Neural progenitor cell (in vitro differentiated cells): Measurements from ENCODE around the gene INS. TPM values are rescaled to one million over a fixed set of nuclear protein-coding genes. Genes with fewer than 3 reads are reported as not detected.
A peak's percentile ranks its signal among the peaks of the same experiment; 100 is the strongest.

ENCODE experiments used
- DNase-seq: peaks from one replicate; pipeline ENCODE4 v3.0.0-alpha.2; 2016; ENCODE audit warnings: low spot score
- H2AFZ ChIP-seq: fragments of 200-600 bp; sonication (generic); replicated peaks from 2 replicates; pipeline ENCODE4 v1.6.1; 2016; ENCODE audit warnings: antibody characterized with exemption
- H3F3A ChIP-seq: fragments of 200-600 bp; sonication (generic); 2 replicates; pipeline ENCODE4 v1.6.1; 2016; ENCODE audit warnings: antibody characterized with exemption, low read depth
- H3K27ac ChIP-seq: fragments of 200-600 bp; sonication (generic); 2 replicates; pipeline ENCODE4 v1.5.1; 2016; ENCODE audit warnings: mild to moderate bottlenecking
- H3K27me3 ChIP-seq: fragments of 200-600 bp; sonication (generic); 2 replicates; pipeline ENCODE4 v1.6.1; 2016; ENCODE audit warnings: mild to moderate bottlenecking, moderate library complexity
- H3K36me3 ChIP-seq: fragments of 200-600 bp; sonication (generic); 2 replicates; pipeline ENCODE4 v1.5.1; 2016
- H3K4me1 ChIP-seq: fragments of 200-600 bp; sonication (generic); 2 replicates; pipeline ENCODE4 v1.6.1; 2016; ENCODE audit warnings: mixed run types
- H3K4me2 ChIP-seq: fragments of 200-600 bp; sonication (generic); 2 replicates; pipeline ENCODE4 v1.6.1; 2016
- H3K4me3 ChIP-seq: fragments of 200-600 bp; sonication (generic); 2 replicates; pipeline ENCODE4 v1.5.1; 2016
- H3K79me2 ChIP-seq: fragments of 200-600 bp; sonication (generic); 2 replicates; pipeline ENCODE4 v1.6.1; 2016; ENCODE audit warnings: low read depth
- H3K9ac ChIP-seq: fragments of 200-600 bp; sonication (generic); 2 replicates; pipeline ENCODE4 v1.6.1; 2016
- H3K9me3 ChIP-seq: fragments of 200-600 bp; sonication (generic); 2 replicates; pipeline ENCODE4 v1.5.1; 2016; ENCODE audit warnings: low read depth
- H4K20me1 ChIP-seq: fragments of 200-600 bp; sonication (generic); 2 replicates; pipeline ENCODE4 v1.6.1; 2016; ENCODE audit warnings: low read depth
- H3K27ac Mint-ChIP-seq: 3 replicates; pipeline ENCODE4 v1.8.0; 2021; ENCODE audit warnings: mixed read lengths
- H3K27me3 Mint-ChIP-seq: 2 replicates; pipeline ENCODE4 v1.8.0; 2022; ENCODE audit warnings: low read depth, mild to moderate bottlenecking, inconsistent platforms, moderate library complexity, mixed read lengths; ENCODE audit not compliant: insufficient read depth
- H3K36me3 Mint-ChIP-seq: 3 replicates; pipeline ENCODE4 v1.8.0; 2021; ENCODE audit warnings: mixed read lengths
- H3K4me1 Mint-ChIP-seq: 3 replicates; pipeline ENCODE4 v1.8.0; 2021; ENCODE audit warnings: mixed read lengths
- H3K4me3 Mint-ChIP-seq: 3 replicates; pipeline ENCODE4 v1.8.0; 2021; ENCODE audit warnings: mild to moderate bottlenecking, moderate library complexity, mixed read lengths
- H3K9me3 Mint-ChIP-seq: 3 replicates; pipeline ENCODE4 v1.8.0; 2020; ENCODE audit warnings: mixed read lengths
- EZH2 ChIP-seq: fragments of 200-600 bp; sonication (generic); IDR thresholded peaks from 2 replicates; pipeline ENCODE4 v1.6.1; 2017; ENCODE audit warnings: antibody characterized with exemption, mild to moderate bottlenecking, moderate library complexity
- EZH2phosphoT487 ChIP-seq: fragments of 200-600 bp; sonication (generic); IDR thresholded peaks from 2 replicates; pipeline ENCODE4 v1.6.1; 2017; ENCODE audit warnings: antibody characterized with exemption
- total RNA-seq: library from RNA; depleted of rRNA; stranded (reverse); fragments of >200 nt; gene quantifications from 2 replicates; pipeline ENCODE4 v1.2.3, GENCODE V29; 2015; ENCODE audit warnings: low replicate concordance
- TF ChIP-seq, protein P1 (sequence below): fragments of 200-600 bp; sonication (generic); IDR thresholded peaks from 2 replicates; pipeline ENCODE4 v1.5.1; 2017; ENCODE audit warnings: antibody characterized with exemption, mild to moderate bottlenecking

INS gene
- total RNA-seq, 1 donor from 2014 or later: not detected

DNA sequence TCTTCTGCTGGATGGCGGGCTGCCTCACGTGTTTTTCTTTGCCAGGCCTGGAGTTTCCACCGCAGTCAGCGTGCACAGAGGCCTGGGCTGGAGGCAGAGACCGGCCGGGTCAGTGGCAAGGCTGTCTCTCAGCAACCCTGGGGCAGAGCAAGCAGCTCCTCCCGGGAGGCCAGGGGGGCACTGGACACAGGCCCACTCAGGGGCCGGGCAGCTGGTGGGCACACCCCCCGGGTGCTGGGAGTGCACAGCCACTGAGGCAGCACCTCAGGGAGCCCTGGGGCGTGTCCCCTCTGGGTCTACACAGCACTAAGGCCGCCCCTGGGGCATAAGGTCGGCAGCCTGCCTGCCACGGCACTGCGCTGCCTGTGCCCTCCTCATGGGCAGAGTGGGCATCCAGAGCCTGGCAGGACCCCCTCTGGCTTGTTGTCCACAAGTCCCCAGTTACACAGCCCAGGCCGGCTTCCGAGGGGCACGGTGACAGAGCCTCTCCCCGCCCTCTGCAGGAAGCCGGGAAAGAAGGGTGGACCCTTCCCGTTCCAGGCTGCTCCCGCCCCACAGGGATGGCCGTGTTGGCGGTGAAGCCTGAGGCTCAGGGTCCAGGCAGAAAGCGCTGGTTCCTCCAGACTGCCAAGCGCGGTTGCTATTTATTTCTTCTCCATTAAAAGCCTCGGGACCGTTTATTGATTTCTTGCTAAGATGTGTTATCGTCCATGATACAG lies 29.1 kb upstream of the INS start:
- Histone ChIP-seq H3K9me3 (no peaks in the 10 kb centered on the region), H3F3A (peaks cover 41% of the 10 kb centered on the region), H3K79me2 (no peaks in the 10 kb centered on the region), H3K27ac (peak overlapping the region; percentile 90), H2AFZ (no peak overlapping the region), H3K36me3 (no peaks in the 10 kb centered on the region), H3K27me3 (peaks cover 3% of the 10 kb centered on the region), H3K4me2 (peak overlapping the region; percentile 67), H3K4me3 (no peak overlapping the region), H3K9ac (no peak overlapping the region), H3K4me1 (peaks cover 35% of the 10 kb centered on the region), H4K20me1 (no peaks in the 10 kb centered on the region)
- H3K9me3 Mint-ChIP-seq: no peaks in the 10 kb centered on the region
- peaks cover 11% of the 10 kb centered on the region for H3K27me3 Mint-ChIP-seq
- H3K27ac Mint-ChIP-seq: peak overlapping the region; percentile 96
- TF ChIP-seq EZH2 (no peak), EZH2phosphoT487 (no peak)
- TF ChIP-seq, protein P1, sequence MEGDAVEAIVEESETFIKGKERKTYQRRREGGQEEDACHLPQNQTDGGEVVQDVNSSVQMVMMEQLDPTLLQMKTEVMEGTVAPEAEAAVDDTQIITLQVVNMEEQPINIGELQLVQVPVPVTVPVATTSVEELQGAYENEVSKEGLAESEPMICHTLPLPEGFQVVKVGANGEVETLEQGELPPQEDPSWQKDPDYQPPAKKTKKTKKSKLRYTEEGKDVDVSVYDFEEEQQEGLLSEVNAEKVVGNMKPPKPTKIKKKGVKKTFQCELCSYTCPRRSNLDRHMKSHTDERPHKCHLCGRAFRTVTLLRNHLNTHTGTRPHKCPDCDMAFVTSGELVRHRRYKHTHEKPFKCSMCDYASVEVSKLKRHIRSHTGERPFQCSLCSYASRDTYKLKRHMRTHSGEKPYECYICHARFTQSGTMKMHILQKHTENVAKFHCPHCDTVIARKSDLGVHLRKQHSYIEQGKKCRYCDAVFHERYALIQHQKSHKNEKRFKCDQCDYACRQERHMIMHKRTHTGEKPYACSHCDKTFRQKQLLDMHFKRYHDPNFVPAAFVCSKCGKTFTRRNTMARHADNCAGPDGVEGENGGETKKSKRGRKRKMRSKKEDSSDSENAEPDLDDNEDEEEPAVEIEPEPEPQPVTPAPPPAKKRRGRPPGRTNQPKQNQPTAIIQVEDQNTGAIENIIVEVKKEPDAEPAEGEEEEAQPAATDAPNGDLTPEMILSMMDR: no peak
- no peak for DNase-seq
- peaks cover 31% of the 10 kb centered on the region for H3K4me1 Mint-ChIP-seq
- H3K36me3 Mint-ChIP-seq: no peaks in the 10 kb centered on the region
- H3K4me3 Mint-ChIP-seq: peak overlapping the region; percentile 41

- H3K4me2 ChIP-seq: no peak overlapping the region
- Mint-ChIP-seq H3K4me1 (peaks cover 29% of the 10 kb centered on the region), H3K27me3 (peaks cover 13% of the 10 kb centered on the region), H3K27ac (peak overlapping the region; percentile 23), H3K9me3 (no peaks in the 10 kb centered on the region), H3K36me3 (no peaks in the 10 kb centered on the region), H3K4me3 (no peak overlapping the region)
- DNase-seq: no peak
- H3K9me3 ChIP-seq: no peaks in the 10 kb centered on the region
- H3K27ac ChIP-seq: no peak overlapping the region
- H3F3A ChIP-seq: peaks cover 41% of the 10 kb centered on the region
- TF ChIP-seq EZH2 (no peak), EZH2phosphoT487 (no peak)
- TF ChIP-seq, protein P1: no peak
- no peaks in the 10 kb centered on the region for H4K20me1 ChIP-seq
- no peaks in the 10 kb centered on the region for H3K36me3 ChIP-seq
- H2AFZ ChIP-seq: no peak overlapping the region
- no peaks in the 10 kb centered on the region for H3K79me2 ChIP-seq
- no peak overlapping the region for H3K4me3 ChIP-seq
- peaks cover 30% of the 10 kb centered on the region for H3K4me1 ChIP-seq
- no peak overlapping the region for H3K9ac ChIP-seq
- H3K27me3 ChIP-seq: peaks cover 14% of the 10 kb centered on the region
Observed at GRCh38 chr11:2188745-2189144, 27.7 kb upstream of the INS start.

DNA sequence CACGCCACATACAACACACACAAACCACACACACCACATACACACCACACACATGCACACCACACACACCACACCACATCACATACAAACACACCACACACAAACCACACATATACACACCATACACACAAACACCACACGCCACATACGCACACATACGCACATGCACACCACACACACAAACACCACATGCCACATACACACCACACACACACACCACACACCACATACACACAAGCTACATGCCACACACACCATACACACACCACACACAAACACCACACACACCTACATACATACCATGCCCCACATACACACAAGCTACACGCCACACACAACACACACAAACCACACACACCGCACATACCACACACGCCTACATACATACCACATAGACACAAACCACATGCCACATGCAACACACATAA lies 26.3 kb upstream of the INS start:
- TF ChIP-seq, protein P1: no peak
- TF ChIP-seq EZH2: no peak
- no peak for TF ChIP-seq EZH2phosphoT487
- Histone ChIP-seq H3K9ac (no peak overlapping the region), H3K4me1 (peaks cover 28% of the 10 kb centered on the region), H4K20me1 (no peaks in the 10 kb centered on the region), H3K4me3 (no peak overlapping the region), H3K27ac (no peak overlapping the region), H3K36me3 (no peaks in the 10 kb centered on the region), H3F3A (peaks cover 41% of the 10 kb centered on the region), H3K79me2 (no peaks in the 10 kb centered on the region), H3K27me3 (peaks cover 17% of the 10 kb centered on the region), H2AFZ (no peak overlapping the region), H3K9me3 (no peaks in the 10 kb centered on the region), H3K4me2 (no peak overlapping the region)
- Mint-ChIP-seq H3K27me3 (peaks cover 14% of the 10 kb centered on the region), H3K9me3 (no peaks in the 10 kb centered on the region), H3K4me3 (no peak overlapping the region), H3K4me1 (peaks cover 29% of the 10 kb centered on the region), H3K27ac (no peak overlapping the region), H3K36me3 (no peaks in the 10 kb centered on the region)
- no peak for DNase-seq
